GM18507 (cell line): ENCODE measurements around the gene HERC4.
"Not testable (repeated sequence)": the region's sequence is repeated elsewhere in the genome, so short reads cannot be mapped to it uniquely, and the experiment has no call there.

Source experiments
- DNase-seq: peaks from one replicate; pipeline ENCODE4 v3.0.0; 2011; ENCODE audit warnings: low read depth; ENCODE audit not compliant: insufficient read length; ENCODE audit errors: extremely low spot score
- FAIRE-seq: peaks from 2 replicates; lab custom pipeline; 2011; peaks lifted over from hg19 to GRCh38; lab: Jason Lieb, UNC

Gene HERC4

GRCh38 chr10:67976292-67977245 lies 98.5 kb downstream of the HERC4 start:
- FAIRE-seq: no peak
- no peak for DNase-seq

- FAIRE-seq (no peak), DNase-seq (no peak)
Observed at GRCh38 chr10:67975871-67976270, 99.2 kb downstream of the HERC4 start.

- DNase-seq (no peak), FAIRE-seq (no peak)
Observed at GRCh38 chr10:67971311-67971710, 103.8 kb downstream of the HERC4 start.

- no peak for DNase-seq
- FAIRE-seq: no peak
Observed at GRCh38 chr10:67969875-67970274, 105.2 kb downstream of the HERC4 start.

- not testable (repeated sequence) for FAIRE-seq, DNase-seq
Observed at GRCh38 chr10:67966035-67966434, 109.0 kb downstream of the HERC4 start.

GRCh38 chr10:67965456-67965855 lies 109.6 kb downstream of the HERC4 start:
- no peak for FAIRE-seq

GRCh38 chr10:67959839-67960476 lies 115.1 kb downstream of the HERC4 start:
- no peak for DNase-seq
- FAIRE-seq: no peak

More at GRCh38 chr10:67965456-67965855, 109.6 kb downstream of the HERC4 start:
- DNase-seq: no peak

GRCh38 chr10:67955614-67956013 lies 119.5 kb downstream of the HERC4 start:
- FAIRE-seq: no peak
- DNase-seq: no peak

- DNase-seq: no peak
- no peak for FAIRE-seq
Observed at GRCh38 chr10:67943917-67944316, 131.2 kb downstream of the HERC4 start.

GRCh38 chr10:67936416-67936815 lies 138.7 kb downstream of the HERC4 start:
- DNase-seq (no peak), FAIRE-seq (no peak)

- no peak for DNase-seq
- FAIRE-seq: no peak
Observed at GRCh38 chr10:67935223-67935622, 139.9 kb downstream of the HERC4 start.

GRCh38 chr10:67934336-67934735 lies 140.7 kb downstream of the HERC4 start:
- FAIRE-seq: no peak

GRCh38 chr10:67933199-67933598 lies 141.9 kb downstream of the HERC4 start:
- peak; percentile 12 for FAIRE-seq
- no peak for DNase-seq

More at GRCh38 chr10:67934336-67934735, 140.7 kb downstream of the HERC4 start:
- no peak for DNase-seq

GRCh38 chr10:67926951-67927350 lies 148.1 kb downstream of the HERC4 start:
- FAIRE-seq: no peak
- no peak for DNase-seq

- FAIRE-seq (no peak), DNase-seq (no peak)
Observed at GRCh38 chr10:67925449-67926005, 149.6 kb downstream of the HERC4 start.

GRCh38 chr10:67924136-67924535 lies 150.9 kb downstream of the HERC4 start:
- DNase-seq: no peak
- FAIRE-seq: no peak

GRCh38 chr10:67923551-67923950 lies 151.5 kb downstream of the HERC4 start:
- FAIRE-seq (no peak), DNase-seq (no peak)

GRCh38 chr10:67921065-67921464 lies 154.0 kb downstream of the HERC4 start:
- FAIRE-seq (no peak), DNase-seq (no peak)

- FAIRE-seq: no peak
Observed at GRCh38 chr10:67917679-67918078, 157.4 kb downstream of the HERC4 start.

GRCh38 chr10:67917169-67917568 lies 157.9 kb downstream of the HERC4 start:
- FAIRE-seq (no peak), DNase-seq (no peak)

More at GRCh38 chr10:67917679-67918078, 157.4 kb downstream of the HERC4 start:
- no peak for DNase-seq
